AG08396 (cell line): ENCODE data around the gene GRIN3B.
"Not testable (repeated sequence)": the region's sequence is repeated elsewhere in the genome, so short reads cannot be mapped to it uniquely, and the experiment has no call there.

ENCODE experiments used
- DNase-seq: peaks from one replicate; pipeline ENCODE4 v3.0.0; 2012; ENCODE audit warnings: low spot score, mixed read lengths

Gene GRIN3B

DNA sequence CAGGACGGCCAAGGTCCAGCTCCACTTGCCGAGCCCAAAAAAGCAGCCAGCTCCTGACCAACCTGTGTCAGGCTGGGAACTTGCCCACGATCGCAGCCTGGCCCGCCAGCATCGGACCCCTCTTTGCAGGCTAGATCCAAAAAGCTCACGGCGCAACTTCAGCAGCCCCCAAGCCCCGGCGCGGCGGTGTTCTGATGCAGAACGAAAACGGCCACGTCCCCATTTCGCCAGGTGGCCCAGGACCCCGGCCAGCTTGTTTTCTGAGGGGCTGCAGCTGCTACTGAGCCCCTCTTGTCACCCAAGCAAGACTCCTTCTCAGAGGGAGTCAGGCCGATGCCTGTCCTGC lies 19.4 kb downstream of the GRIN3B start:
- no peak for DNase-seq

GRCh38 chr19:1019980-1020867 lies 20.0 kb downstream of the GRIN3B start:
- no peak for DNase-seq

DNA sequence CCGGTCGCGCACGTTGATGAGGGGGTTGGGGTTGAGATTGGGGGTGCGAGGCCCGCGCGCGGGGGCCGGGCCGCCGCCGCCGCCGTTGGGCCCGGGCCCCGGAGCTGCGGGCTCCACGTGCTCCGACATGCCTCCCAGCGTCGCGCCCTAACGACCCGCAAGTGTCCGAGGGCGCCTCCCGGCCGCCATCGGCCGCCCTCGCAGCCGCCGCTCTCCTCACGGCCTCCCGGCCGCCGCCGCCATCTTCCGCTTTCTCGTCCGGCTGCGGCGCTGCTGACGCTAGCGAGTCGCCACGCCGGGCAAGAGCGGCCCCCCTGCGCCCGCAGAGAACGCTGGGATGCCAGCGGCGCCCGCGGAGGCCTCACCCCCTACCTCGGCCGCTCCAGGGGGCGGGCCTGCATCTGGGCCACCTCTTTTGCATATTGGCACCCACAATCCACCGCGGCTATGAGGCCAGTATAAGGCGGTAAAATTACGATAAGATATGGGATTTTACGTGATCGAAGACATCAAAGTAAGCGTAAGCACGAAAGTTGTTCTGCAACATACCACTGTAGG lies 20.7 kb downstream of the GRIN3B start, which contains the start of gene TMEM259:
TSS of gene TMEM259 (minus strand) at position 256 of the 558 bp plus-strand sequence. CDS start at position 129, 127 bp downstream.
- DNase-seq, result peak; percentile 99

DNA sequence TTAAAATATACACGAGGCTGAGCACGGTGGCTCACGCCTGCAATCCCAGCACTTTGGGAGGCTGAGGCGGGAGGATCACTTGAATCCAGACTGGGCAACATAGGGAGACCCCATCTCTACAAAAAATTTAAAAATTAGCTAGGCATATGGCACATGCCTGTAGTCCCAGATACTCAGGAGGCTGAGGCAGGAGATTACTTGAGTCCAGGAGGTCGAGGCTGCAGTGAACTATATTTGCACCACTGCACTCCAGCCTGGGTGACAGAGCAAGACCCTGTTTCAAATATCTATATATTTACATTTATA lies 23.6 kb downstream of the GRIN3B start:
- not testable (repeated sequence) for DNase-seq

GRCh38 chr19:1025080-1025479 lies 24.9 kb downstream of the GRIN3B start:
- not testable (repeated sequence) for DNase-seq

- DNase-seq, result peak; percentile 90
These were observed 26.0 kb downstream of the GRIN3B start, which contains the start of gene CNN2 for GRCh38 chr19:1025960-1026782. Gene CNN2, plus strand, starts transcription at chr19:1026608. Its CDS starts 54 bp downstream, at chr19:1026662.

GRCh38 chr19:1026783-1027649 lies 26.8 kb downstream of the GRIN3B start:
- DNase-seq, result no peak

- no peak for DNase-seq
These were observed 27.4 kb downstream of the GRIN3B start for GRCh38 chr19:1027650-1028061.

GRCh38 chr19:1028062-1028926 lies 28.1 kb downstream of the GRIN3B start:
- DNase-seq, result peak; percentile 95

DNA sequence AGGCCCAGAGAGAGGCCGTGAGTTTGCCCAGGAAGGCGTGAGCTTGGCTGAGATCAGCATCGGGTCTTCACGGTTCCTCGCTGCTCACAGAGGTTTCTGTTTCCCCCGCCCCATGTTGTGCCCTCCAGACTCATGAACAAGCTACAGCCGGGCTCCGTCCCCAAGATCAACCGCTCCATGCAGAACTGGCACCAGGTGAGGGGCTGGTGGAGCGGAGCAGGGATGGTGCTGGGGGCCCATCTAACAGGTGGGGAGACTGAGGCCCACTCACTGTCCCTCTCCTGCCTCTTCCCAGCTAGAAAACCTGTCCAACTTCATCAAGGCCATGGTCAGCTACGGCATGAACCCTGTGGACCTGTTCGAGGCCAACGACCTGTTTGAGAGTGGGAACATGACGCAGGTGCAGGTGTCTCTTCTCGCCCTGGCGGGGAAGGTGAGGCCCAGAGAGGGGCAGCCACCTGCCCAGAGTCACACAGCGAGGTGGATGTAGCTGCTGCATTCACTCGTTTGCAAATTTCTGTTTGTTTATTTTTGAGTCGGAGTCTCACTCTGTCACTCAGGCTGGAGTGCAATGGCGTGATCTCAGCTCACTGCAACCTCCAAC lies 32.1 kb downstream of the GRIN3B start:
- DNase-seq, result no peak

GRCh38 chr19:1035998-1036621 lies 35.9 kb downstream of the GRIN3B start:
- no peak for DNase-seq

DNA sequence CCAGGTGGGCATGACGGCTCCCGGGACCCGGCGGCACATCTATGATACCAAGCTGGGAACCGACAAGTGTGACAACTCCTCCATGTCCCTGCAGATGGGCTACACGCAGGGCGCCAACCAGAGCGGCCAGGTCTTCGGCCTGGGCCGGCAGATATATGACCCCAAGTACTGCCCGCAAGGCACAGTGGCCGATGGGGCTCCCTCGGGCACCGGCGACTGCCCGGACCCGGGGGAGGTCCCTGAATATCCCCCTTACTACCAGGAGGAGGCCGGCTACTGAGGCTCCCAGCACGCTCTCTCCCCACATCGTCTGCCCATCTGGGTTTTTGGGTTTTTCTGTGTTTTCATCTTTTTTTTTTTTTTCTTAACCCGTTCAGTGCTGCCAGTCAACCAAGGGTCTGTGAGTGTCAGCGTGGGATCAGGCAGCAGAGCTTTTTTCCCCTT lies 37.4 kb downstream of the GRIN3B start:
- no peak for DNase-seq

GRCh38 chr19:1038978-1039645 lies 38.9 kb downstream of the GRIN3B start:
- no peak for DNase-seq

DNA sequence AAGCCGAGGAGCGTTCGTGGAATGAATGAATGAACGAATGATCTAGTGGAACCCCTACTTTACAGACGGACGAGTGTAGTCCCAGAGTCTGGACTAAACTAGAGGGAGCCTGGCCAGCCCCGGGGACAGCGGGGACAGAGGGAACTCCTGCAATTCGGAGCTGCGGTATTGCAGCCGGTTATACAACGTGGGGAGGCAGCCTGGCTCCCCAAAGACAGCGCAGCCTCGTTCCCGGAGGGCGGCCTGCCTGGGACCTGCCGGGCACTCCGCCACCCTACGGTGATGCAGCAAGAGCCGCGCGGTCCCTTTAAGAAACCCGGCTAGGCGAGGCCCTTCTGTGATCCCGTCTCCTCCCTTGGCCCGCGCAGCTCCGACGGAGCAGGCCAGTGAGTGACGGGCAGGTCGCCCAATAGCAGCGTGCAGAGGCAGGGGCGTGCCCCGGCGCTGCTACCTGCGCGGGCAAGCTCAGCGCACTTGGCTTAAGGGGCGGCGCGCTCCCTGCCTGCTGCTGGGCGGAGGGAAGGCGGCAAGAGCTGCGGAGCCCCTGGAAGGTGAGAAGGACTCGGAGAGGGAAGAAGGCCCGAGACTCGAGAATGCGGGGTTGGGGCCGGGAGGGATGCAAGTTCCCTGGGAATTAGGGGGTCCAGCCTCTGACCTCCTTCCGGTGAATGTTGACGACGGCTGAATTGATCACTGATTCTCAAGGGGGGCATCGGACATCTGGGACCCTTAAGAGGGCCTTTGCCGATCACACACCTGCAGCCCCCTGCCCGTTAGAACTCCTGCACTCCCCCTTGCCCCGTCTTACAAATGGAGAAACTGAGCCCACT lies 39.6 kb downstream of the GRIN3B start, which contains the start of gene ABCA7:
TSS of gene ABCA7 (plus strand) at position 462 of the 830 bp plus-strand sequence. CDS start 1,255 bp downstream, outside the sequence.
- DNase-seq, result peak; percentile 95

DNA sequence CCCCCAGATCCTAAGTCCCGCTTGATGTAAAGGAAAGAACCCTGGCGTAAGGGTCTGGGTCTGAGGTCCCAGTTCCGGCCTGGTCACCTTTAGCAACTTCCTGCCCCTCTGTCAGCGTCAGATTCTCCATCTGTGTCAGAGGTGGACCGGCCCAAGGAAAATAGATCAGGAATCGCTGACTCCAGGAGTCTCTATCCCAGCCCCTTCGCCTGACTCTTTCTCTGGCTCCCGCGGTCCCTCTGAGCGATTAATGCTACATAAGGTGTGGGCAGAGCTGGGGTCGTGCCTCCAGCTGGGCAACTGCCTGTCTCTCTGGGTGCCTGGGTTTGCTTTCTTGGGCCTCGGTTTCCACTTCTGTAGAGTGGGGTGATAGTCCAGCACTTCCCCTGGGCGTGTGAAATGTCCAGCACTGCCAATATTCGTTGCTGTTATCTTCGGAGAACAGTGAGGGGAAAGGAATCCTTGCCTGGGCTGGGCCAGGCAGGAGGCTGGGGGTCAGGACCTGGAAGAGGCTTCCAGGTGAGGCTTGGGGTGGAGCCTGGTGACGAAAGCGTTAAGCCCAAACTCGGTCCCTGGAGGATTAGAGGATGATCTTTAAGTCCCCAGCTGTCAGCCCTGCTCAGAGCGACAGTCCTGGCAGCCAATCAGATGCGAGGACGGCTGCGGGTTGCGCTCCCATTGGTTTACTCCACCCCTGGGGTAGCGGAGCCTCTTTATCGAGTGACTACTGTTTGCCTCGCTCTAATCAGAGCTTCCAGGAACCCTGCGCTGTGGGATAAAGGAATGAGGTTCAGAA lies 40.5 kb downstream of the GRIN3B start:
- peak; percentile 99 for DNase-seq

DNA sequence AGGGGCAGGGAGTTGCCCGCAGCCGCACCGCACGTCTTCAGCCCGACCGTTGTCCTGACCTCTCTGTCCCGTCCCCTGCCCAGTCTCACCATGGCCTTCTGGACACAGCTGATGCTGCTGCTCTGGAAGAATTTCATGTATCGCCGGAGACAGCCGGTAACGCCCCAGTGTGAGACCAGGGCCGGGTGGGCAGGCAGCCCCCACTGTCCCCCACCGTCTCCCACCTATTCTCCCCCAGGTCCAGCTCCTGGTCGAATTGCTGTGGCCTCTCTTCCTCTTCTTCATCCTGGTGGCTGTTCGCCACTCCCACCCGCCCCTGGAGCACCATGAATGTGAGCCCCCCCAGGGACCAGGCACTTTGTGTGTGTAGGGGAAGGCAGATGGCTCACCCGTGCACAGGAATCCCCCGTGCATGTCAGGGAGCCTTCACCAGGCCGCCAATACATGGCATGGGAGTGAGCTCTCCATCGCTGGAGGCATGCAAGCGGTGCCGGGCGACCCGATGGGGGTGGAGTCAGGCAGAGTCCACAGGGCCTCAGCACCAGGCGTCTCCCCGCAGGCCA lies 41.1 kb downstream of the GRIN3B start:
- no peak for DNase-seq
